ENCODE measurements around the gene CRY2. TPM values are rescaled to one million over a fixed set of nuclear protein-coding genes. Genes with fewer than 3 reads are reported as not detected.

Gene CRY2
- total RNA-seq, 1 donor from 2014 or later = 23.8 TPM

GRCh38 chr11:45828996-45829395, 18.3 kb upstream of the CRY2 start:
- peaks cover 35% of the 10 kb centered on the region for H3K27me3 Mint-ChIP-seq (ENCODE audit: low read depth)
- H3K4me1 Mint-ChIP-seq = no peaks in the 10 kb centered on the region
- no peak overlapping the region for H3K27ac Mint-ChIP-seq (ENCODE audit: unreplicated experiment)
- no peak for TF ChIP-seq CTCF (conservative IDR thresholded peaks at IDR 0.05)
- DNase-seq (ENCODE audit: low read depth, low spot score) = no peak
- H3K36me3 Mint-ChIP-seq (ENCODE audit: low read depth) = no peaks in the 10 kb centered on the region
- H3K4me3 Mint-ChIP-seq = no peak overlapping the region
- no peaks in the 10 kb centered on the region for H3K9me3 Mint-ChIP-seq

GRCh38 chr11:45830596-45830995, 16.7 kb upstream of the CRY2 start:
- H3K27me3 Mint-ChIP-seq (ENCODE audit: low read depth) = peaks cover 40% of the 10 kb centered on the region
- TF ChIP-seq CTCF (conservative IDR thresholded peaks at IDR 0.05) = no peak

GRCh38 chr11:45832811-45833441, 14.3 kb upstream of the CRY2 start:
- Mint-ChIP-seq H3K27ac (ENCODE audit: unreplicated experiment) (no peak overlapping the region), H3K27me3 (ENCODE audit: low read depth) (peaks cover 44% of the 10 kb centered on the region), H3K36me3 (ENCODE audit: low read depth) (no peaks in the 10 kb centered on the region), H3K9me3 (no peaks in the 10 kb centered on the region), H3K4me1 (no peaks in the 10 kb centered on the region), H3K4me3 (no peak overlapping the region)
- no peak for TF ChIP-seq CTCF (conservative IDR thresholded peaks at IDR 0.05)
- no peak for DNase-seq (ENCODE audit: low read depth, low spot score)

More at GRCh38 chr11:45830596-45830995, 16.7 kb upstream of the CRY2 start:
- no peaks in the 10 kb centered on the region for H3K4me1 Mint-ChIP-seq
- H3K36me3 Mint-ChIP-seq (ENCODE audit: low read depth) = no peaks in the 10 kb centered on the region
- no peak overlapping the region for H3K4me3 Mint-ChIP-seq
- no peaks in the 10 kb centered on the region for H3K9me3 Mint-ChIP-seq
- H3K27ac Mint-ChIP-seq (ENCODE audit: unreplicated experiment) = no peak overlapping the region
- DNase-seq (ENCODE audit: low read depth, low spot score) = no peak

GRCh38 chr11:45833761-45834160, 13.5 kb upstream of the CRY2 start:
- no peak for DNase-seq (ENCODE audit: low read depth, low spot score)
- Mint-ChIP-seq H3K4me3 (no peak overlapping the region), H3K27ac (ENCODE audit: unreplicated experiment) (no peak overlapping the region), H3K36me3 (ENCODE audit: low read depth) (no peaks in the 10 kb centered on the region), H3K4me1 (no peaks in the 10 kb centered on the region), H3K9me3 (no peaks in the 10 kb centered on the region), H3K27me3 (ENCODE audit: low read depth) (peaks cover 52% of the 10 kb centered on the region)
- TF ChIP-seq CTCF (conservative IDR thresholded peaks at IDR 0.05) = no peak

GRCh38 chr11:45834298-45834756, 12.9 kb upstream of the CRY2 start:
- Mint-ChIP-seq H3K27ac (ENCODE audit: unreplicated experiment) (no peak overlapping the region), H3K4me1 (no peaks in the 10 kb centered on the region), H3K4me3 (no peak overlapping the region), H3K36me3 (ENCODE audit: low read depth) (no peaks in the 10 kb centered on the region), H3K9me3 (no peaks in the 10 kb centered on the region), H3K27me3 (ENCODE audit: low read depth) (peaks cover 49% of the 10 kb centered on the region)
- TF ChIP-seq CTCF (conservative IDR thresholded peaks at IDR 0.05) = no peak
- no peak for DNase-seq (ENCODE audit: low read depth, low spot score)

Measured in neural crest cell (in vitro differentiated cells).